ENCODE data around the gene DCAF15. TPM values are rescaled to one million over a fixed set of nuclear protein-coding genes. Genes with fewer than 3 reads are reported as not detected.

Gene DCAF15
- total RNA-seq, 1 donor from 2014 or later, result 56.6 TPM

GRCh38 chr19:13990085-13990484 lies 37.8 kb downstream of the DCAF15 start:
- DNase-seq (ENCODE audit: low spot score in 2 of 2, unreplicated experiment in 2 of 2), result no peak
- TF ChIP-seq, protein P1, sequence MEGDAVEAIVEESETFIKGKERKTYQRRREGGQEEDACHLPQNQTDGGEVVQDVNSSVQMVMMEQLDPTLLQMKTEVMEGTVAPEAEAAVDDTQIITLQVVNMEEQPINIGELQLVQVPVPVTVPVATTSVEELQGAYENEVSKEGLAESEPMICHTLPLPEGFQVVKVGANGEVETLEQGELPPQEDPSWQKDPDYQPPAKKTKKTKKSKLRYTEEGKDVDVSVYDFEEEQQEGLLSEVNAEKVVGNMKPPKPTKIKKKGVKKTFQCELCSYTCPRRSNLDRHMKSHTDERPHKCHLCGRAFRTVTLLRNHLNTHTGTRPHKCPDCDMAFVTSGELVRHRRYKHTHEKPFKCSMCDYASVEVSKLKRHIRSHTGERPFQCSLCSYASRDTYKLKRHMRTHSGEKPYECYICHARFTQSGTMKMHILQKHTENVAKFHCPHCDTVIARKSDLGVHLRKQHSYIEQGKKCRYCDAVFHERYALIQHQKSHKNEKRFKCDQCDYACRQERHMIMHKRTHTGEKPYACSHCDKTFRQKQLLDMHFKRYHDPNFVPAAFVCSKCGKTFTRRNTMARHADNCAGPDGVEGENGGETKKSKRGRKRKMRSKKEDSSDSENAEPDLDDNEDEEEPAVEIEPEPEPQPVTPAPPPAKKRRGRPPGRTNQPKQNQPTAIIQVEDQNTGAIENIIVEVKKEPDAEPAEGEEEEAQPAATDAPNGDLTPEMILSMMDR (IDR thresholded peaks at IDR 0.05; ENCODE audit: unreplicated experiment), result no peak
- H3K4me3 Mint-ChIP-seq, result no peak overlapping the region
- no peaks in the 10 kb centered on the region for H3K9me3 Mint-ChIP-seq
- H3K27ac Mint-ChIP-seq, result no peak overlapping the region
- H3K27me3 Mint-ChIP-seq (ENCODE audit: low read depth), result no peaks in the 10 kb centered on the region
- peaks cover 15% of the 10 kb centered on the region for H3K4me1 Mint-ChIP-seq
- H3K36me3 Mint-ChIP-seq, result peaks cover 14% of the 10 kb centered on the region

DNA sequence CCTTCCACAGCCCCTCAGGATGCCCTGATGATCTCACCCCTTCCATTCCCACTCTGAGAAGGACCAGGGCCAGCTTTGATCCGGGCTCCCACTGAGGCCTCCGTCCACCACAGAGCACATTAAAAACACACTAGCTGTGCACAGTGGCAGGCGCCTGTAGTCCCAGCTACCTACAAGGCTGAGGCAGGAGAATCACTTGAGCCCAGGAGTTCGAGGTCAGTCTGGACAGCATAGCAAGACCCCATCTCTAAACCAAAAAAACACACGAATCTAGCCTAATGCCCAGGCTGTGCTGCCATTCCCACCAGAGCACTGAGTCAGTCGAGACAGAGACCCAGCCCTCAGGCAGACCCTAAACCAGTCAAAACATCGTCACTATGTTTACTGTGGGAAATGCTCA lies 39.7 kb downstream of the DCAF15 start:
- TF ChIP-seq, protein P1 (IDR thresholded peaks at IDR 0.05; ENCODE audit: unreplicated experiment), result no peak
- H3K36me3 Mint-ChIP-seq, result peaks cover 14% of the 10 kb centered on the region
- H3K9me3 Mint-ChIP-seq, result no peaks in the 10 kb centered on the region
- H3K27me3 Mint-ChIP-seq (ENCODE audit: low read depth), result no peaks in the 10 kb centered on the region
- no peak overlapping the region for H3K27ac Mint-ChIP-seq
- peaks cover 4% of the 10 kb centered on the region for H3K4me1 Mint-ChIP-seq
- H3K4me3 Mint-ChIP-seq, result no peak overlapping the region
- DNase-seq (ENCODE audit: low spot score in 2 of 2, unreplicated experiment in 2 of 2), result no peak

- Mint-ChIP-seq H3K9me3 (no peaks in the 10 kb centered on the region), H3K27me3 (ENCODE audit: low read depth) (no peaks in the 10 kb centered on the region)
- DNase-seq (ENCODE audit: low spot score in 2 of 2, unreplicated experiment in 2 of 2), result no peak
These were observed 41.4 kb downstream of the DCAF15 start for GRCh38 chr19:13993590-13994300.

GRCh38 chr19:13995017-13995728 lies 42.9 kb downstream of the DCAF15 start:
- H3K4me1 Mint-ChIP-seq, result no peaks in the 10 kb centered on the region

More at GRCh38 chr19:13993590-13994300, 41.4 kb downstream of the DCAF15 start:
- Mint-ChIP-seq H3K36me3 (peaks cover 15% of the 10 kb centered on the region), H3K4me3 (no peak overlapping the region), H3K4me1 (no peaks in the 10 kb centered on the region), H3K27ac (no peak overlapping the region)
- TF ChIP-seq, protein P1 (IDR thresholded peaks at IDR 0.05; ENCODE audit: unreplicated experiment), result no peak

GRCh38 chr19:13995878-13996765 lies 43.8 kb downstream of the DCAF15 start:
- no peak for DNase-seq (ENCODE audit: low spot score in 2 of 2, unreplicated experiment in 2 of 2)
- Mint-ChIP-seq H3K4me1 (no peaks in the 10 kb centered on the region), H3K9me3 (no peaks in the 10 kb centered on the region), H3K4me3 (no peak overlapping the region), H3K27ac (no peak overlapping the region), H3K27me3 (ENCODE audit: low read depth) (no peaks in the 10 kb centered on the region), H3K36me3 (peaks cover 10% of the 10 kb centered on the region)
- TF ChIP-seq, protein P1 (IDR thresholded peaks at IDR 0.05; ENCODE audit: unreplicated experiment), result no peak

More at GRCh38 chr19:13995017-13995728, 42.9 kb downstream of the DCAF15 start:
- Mint-ChIP-seq H3K27me3 (ENCODE audit: low read depth) (no peaks in the 10 kb centered on the region), H3K4me3 (no peak overlapping the region), H3K9me3 (no peaks in the 10 kb centered on the region), H3K27ac (no peak overlapping the region), H3K36me3 (peaks cover 11% of the 10 kb centered on the region)
- TF ChIP-seq, protein P1 (IDR thresholded peaks at IDR 0.05; ENCODE audit: unreplicated experiment), result no peak
- DNase-seq (ENCODE audit: low spot score in 2 of 2, unreplicated experiment in 2 of 2), result no peak
